ENCODE measurements around the gene FALEC.
"Not testable (repeated sequence)": the region's sequence is repeated elsewhere in the genome, so short reads cannot be mapped to it uniquely, and the experiment has no call there.

The FALEC gene

DNA sequence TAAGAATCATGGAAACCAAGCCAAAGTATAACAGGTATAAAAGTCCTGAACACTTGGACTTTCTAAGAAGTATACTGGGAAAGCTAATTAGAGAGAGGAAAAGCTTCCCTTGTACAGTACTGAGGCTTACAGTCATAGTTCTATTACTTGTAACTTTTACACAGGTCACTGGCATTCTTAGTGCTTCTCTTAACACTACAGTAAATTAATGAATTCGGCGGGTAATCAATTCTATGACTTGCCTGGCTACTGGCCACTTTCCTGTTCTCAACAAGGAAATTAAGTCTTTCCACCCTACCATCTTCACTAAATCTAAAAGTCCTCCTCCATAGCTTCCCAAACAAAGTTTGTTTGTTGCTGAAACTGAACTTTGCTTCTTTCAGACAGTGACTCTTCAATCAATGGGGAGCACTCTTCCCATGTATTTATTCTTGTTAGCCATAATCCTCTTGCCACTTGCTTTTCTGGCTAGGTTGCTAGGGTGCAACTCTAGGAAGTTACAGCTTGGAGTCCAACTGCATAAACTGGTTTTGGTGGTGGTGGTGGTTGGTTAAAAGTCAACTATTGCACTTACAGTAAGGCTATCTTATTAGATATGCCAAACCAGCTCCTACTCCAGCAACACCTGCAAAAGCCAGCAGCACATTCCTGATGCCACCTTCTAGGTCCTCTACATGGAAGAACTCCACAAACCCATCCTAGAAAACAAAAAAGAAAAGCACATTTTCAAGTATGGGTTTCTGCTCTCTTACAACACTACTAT lies 61.4 kb downstream of the FALEC start:
- DNase-seq = no peak

GRCh38 chr1:150577557-150578271 lies 62.2 kb downstream of the FALEC start:
- DNase-seq = no peak

DNA sequence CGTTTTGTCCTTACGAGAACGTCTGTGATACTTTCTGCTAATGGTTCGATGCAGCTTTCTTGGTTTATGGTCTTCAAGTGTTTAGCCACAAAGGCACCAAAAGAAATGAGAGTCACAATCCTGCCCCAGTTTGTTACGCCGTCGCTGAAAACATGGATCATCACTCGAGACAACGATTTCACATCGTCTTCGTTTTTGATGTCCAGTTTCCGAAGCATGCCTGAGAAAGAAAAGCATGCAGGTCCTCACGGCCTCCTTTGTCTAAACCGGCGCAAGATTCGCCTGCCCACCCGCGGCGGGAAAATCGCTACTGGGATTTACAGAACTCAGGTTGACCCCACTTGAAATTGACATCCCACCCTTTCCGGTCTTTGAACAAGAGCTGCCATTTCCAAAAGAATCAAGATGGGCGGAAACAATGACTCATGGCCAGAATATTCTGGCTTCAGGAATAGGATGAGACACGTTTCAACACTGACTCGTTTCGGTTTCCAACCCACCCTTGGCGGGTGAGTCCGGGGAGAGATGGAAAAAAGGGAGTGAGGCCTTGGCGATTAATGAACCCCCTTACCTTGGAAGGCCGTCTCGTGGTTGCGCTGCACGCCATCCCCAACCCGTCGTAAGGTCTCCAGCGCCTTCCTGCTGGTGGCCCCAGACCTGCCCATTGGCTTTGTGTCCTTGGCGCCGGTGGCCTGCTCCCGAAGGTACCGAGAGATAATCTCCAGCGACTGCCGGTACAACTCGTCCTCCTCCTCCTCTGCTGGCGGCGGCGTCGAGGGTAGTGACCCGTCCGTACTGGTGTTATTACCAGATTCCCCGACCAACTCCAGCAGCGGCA lies 62.9 kb downstream of the FALEC start:
- peak; percentile 80 for DNase-seq

DNA sequence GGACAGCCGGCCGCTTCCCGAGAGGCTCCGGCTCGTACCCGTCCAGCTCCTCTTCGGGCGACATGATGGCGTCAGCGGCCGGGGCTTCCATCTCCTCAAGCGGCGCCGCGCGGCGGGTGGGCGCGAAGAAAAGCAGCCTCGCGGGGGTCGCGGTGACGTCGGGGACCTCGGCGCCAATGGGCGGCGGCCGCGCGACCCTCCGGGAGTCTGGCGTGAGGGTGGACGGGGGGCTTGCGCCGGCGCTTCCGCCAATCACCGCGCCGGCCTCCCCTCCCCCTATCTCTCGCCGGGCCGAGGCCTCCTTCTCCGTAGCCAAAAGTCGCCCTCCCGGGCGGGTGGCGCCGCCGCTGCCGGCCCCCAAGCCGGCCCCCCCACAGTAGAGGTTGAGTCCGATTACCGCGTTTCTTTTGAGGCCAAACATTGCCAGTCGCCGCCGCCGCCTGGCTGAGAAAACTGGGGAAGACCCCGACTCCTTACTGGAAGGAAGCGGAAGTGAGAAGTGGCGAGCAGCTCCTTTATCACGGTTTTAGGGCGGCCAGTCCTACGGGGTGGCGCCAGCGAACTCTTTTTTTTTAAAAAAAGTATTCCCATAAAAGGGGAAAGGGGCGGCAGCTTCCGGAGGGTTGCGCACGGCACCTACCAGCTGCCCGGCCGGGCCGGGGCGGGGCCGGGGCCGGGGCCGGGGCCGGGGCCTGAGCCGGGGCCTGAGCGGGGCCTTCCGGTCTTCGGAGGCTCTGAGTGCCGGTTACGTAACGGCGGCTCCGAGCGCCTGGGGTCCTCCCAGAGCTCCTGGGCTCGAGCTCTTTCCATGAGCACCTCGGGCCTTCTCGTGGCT lies 63.8 kb downstream of the FALEC start, which contains the start of gene MCL1:
TSS of gene MCL1 (minus strand) at position 501 of the 835 bp plus-strand sequence. CDS start at position 421, 80 bp downstream.
- DNase-seq = peak; percentile 97

DNA sequence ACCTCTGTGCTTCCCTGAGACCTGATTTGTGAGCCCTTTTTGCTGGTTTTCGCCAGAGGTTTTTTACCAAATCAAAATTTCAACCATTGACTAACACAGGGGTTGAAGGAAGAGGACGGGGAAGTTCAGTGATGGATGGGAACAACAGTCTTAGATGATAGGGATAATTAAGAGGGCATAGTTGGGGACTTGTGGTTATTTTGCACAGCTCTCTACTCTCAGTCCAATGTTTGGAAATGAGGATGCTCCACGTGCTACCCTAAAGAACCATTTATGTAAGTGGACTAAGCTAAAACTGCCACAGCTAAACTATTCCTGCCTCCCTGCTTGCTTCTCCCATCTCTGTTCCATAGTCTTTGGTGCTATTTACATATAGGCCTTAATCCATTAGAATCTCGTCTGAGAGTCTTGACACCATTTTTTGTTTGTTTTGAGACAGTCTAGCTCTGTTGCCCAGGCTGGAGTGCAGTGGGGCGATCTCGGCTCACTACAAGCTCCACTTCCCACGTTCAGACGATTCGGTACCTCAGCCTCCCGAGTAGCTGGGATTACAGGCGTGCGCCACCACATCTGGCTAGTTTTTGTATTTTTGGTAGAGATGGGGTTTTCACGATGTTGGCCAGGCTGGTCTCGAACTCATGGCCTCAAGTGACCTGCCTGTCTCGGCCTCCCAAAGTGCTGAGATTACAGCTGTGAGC lies 64.5 kb downstream of the FALEC start:
- no peak for DNase-seq

DNA sequence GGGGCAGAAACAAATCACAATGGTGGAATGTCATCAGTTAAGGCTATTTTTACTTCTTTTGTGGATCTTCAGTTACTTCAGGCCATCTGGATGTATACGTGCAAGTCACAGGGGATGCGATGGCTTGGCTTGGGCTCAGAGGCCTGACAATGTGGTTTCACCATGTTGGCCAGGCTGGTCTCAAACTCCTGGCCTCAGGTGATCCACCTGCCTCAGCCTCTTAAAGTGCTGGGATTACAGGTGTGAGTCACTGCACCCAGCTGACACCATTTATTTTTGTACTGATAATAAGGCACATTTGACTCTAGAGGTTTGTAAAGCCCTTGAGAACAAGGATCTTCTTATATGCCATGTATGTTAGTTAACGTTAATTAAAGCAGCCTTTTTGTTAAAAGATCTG lies 65.4 kb downstream of the FALEC start:
- not testable (repeated sequence) for DNase-seq

GRCh38 chr1:150581437-150581836 lies 65.9 kb downstream of the FALEC start:
- DNase-seq = not testable (repeated sequence)

- not testable (repeated sequence) for DNase-seq
These were observed 66.4 kb downstream of the FALEC start for GRCh38 chr1:150581962-150582361.

DNA sequence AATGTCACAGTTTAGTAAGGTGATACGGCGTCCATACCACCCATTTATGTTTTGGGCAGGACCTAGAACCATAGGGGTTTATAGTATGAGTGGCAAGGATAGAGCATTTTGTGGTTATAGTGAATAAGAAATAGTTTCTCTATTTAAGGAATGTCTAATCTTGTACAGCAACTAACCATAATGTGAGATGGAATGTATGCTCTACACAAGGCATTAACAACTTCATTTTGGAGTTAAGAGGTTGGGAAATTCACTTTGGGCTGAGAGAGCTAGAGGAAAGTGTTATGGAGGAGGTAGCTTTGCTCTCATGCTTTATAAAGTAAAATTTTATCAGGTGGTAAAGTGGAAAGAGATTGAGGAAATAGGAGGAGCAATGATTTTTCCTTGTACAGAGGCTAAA lies 66.8 kb downstream of the FALEC start:
- DNase-seq = no peak

All from amniotic stem cell (primary cell).